Fibroblast of skin of right biceps (primary cell): ENCODE data around the gene COL17A1.
A peak's percentile ranks its signal among the peaks of the same experiment; 100 is the strongest.

ENCODE experiments used
- DNase-seq: peaks from one replicate; pipeline ENCODE4 v3.0.0-alpha.2; 2013

The COL17A1 gene

GRCh38 chr10:104085801-104086400 is at the start of gene COL17A1:
TSS of gene COL17A1 (minus strand) at chr10:104085880. CDS start at chr10:104080673, 5,207 bp downstream.
- no peak for DNase-seq

GRCh38 chr10:104130041-104130440 is 44.4 kb upstream of the COL17A1 start:
- no peak for DNase-seq

GRCh38 chr10:104128214-104128613 is 42.5 kb upstream of the COL17A1 start:
- peak; percentile 13 for DNase-seq

GRCh38 chr10:104127411-104127810 is 41.7 kb upstream of the COL17A1 start:
- no peak for DNase-seq

- DNase-seq = no peak
Observed at GRCh38 chr10:104123397-104123796, 37.7 kb upstream of the COL17A1 start.

- peak; percentile 17 for DNase-seq
Observed at GRCh38 chr10:104122225-104123107, 36.8 kb upstream of the COL17A1 start.

- peak; percentile 99 for DNase-seq
Observed at GRCh38 chr10:104121485-104122224, 36.0 kb upstream of the COL17A1 start, which contains the start of gene SFR1. TSS of gene SFR1 (plus strand) at chr10:104122171. CDS start at chr10:104122184, 13 bp downstream.

GRCh38 chr10:104120903-104121484 is 35.3 kb upstream of the COL17A1 start:
- DNase-seq = peak; percentile 95

- no peak for DNase-seq
Observed at GRCh38 chr10:104120512-104120902, 34.8 kb upstream of the COL17A1 start.

GRCh38 chr10:104119996-104120395 is 34.3 kb upstream of the COL17A1 start:
- DNase-seq = no peak

- DNase-seq = peak; percentile 47
Observed at GRCh38 chr10:104117839-104118323, 32.2 kb upstream of the COL17A1 start.

GRCh38 chr10:104113376-104113956 is 27.8 kb upstream of the COL17A1 start:
- DNase-seq = no peak

- DNase-seq = peak; percentile 96
Observed at GRCh38 chr10:104109908-104110662, 24.4 kb upstream of the COL17A1 start.

- peak; percentile 15 for DNase-seq
Observed at GRCh38 chr10:104104926-104105325, 19.2 kb upstream of the COL17A1 start.

- DNase-seq = no peak
Observed at GRCh38 chr10:104104418-104104817, 18.7 kb upstream of the COL17A1 start.

GRCh38 chr10:104103956-104104355 is 18.3 kb upstream of the COL17A1 start:
- DNase-seq = no peak

- no peak for DNase-seq
Observed at GRCh38 chr10:104101902-104102301, 16.2 kb upstream of the COL17A1 start.

- DNase-seq = no peak
Observed at GRCh38 chr10:104100795-104101194, 15.1 kb upstream of the COL17A1 start.

GRCh38 chr10:104099941-104100340 is 14.3 kb upstream of the COL17A1 start:
- DNase-seq = peak; percentile 19

GRCh38 chr10:104099269-104099668 is 13.6 kb upstream of the COL17A1 start:
- peak; percentile 45 for DNase-seq

- peak; percentile 58 for DNase-seq
Observed at GRCh38 chr10:104098358-104098925, 12.8 kb upstream of the COL17A1 start.
